ENCODE results near the gene ETFA.

DNA sequence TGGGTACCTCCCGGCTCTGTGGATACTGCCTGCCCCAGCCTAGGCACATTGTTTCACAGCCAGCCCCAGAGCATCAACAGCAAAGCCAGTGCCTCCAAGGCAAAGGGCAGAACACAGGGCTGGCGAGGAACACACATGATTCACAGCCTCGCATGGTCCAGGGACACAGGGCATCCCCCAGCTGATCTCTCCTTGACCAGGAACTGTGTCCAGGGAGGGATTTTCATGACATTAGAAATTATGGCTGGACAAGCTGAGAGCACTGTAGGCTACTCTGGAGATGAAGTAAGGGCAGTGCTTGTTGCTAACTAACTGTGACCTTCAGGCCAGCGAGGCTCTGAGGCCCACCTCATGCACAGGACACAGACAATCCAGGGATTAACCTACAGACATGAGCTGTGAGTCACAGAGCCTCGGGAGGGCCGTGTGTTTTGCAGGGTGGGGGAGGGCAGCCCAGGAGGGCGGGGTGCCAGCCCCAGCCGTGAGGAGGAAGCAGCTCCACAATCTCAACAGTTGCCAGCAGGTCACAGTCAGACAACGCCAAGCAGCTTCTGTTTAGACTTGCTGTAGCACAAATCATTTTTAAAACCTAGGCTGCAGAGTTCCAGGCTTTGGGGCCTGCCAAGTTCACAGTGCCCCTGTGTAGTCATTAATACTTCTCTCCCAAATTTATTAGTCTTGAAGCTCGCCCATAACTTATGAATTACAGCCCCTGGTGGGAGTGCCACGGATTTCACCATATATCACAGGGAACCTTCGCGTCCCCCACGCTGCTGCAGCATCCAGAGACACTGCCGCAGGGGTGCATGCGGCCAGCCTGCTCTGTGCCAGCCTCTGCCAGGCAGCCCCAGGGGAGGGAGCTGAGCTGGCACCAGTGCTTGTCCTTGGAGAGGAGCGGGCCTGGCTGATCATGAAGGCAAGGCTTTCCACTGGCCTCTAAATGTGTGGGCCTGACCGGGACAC lies 114.7 kb downstream of the ETFA start:
- TF ChIP-seq, protein P1, sequence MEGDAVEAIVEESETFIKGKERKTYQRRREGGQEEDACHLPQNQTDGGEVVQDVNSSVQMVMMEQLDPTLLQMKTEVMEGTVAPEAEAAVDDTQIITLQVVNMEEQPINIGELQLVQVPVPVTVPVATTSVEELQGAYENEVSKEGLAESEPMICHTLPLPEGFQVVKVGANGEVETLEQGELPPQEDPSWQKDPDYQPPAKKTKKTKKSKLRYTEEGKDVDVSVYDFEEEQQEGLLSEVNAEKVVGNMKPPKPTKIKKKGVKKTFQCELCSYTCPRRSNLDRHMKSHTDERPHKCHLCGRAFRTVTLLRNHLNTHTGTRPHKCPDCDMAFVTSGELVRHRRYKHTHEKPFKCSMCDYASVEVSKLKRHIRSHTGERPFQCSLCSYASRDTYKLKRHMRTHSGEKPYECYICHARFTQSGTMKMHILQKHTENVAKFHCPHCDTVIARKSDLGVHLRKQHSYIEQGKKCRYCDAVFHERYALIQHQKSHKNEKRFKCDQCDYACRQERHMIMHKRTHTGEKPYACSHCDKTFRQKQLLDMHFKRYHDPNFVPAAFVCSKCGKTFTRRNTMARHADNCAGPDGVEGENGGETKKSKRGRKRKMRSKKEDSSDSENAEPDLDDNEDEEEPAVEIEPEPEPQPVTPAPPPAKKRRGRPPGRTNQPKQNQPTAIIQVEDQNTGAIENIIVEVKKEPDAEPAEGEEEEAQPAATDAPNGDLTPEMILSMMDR (conservative IDR thresholded peaks at IDR 0.05; ENCODE audit: low read length) = no peak
- TF ChIP-seq EZH2phosphoT487 (IDR thresholded peaks at IDR 0.05; ENCODE audit: borderline replicate concordance, low read depth, low read length) = no peak

All from OCI-LY7 (cell line).